A172 (cell line): ENCODE data around the gene PDE4D. TPM values are rescaled to one million over a fixed set of nuclear protein-coding genes. Genes with fewer than 3 reads are reported as not detected.
"Not testable (repeated sequence)": the region's sequence is repeated elsewhere in the genome, so short reads cannot be mapped to it uniquely, and the experiment has no call there.

Source experiments
- DNase-seq: peaks from one replicate; pipeline ENCODE4 v3.0.0-alpha.2; 2015; ENCODE audit warnings: low spot score
- total RNA-seq: library from RNA; depleted of rRNA; stranded (reverse); fragments of >200 nt; shearing (Covaris generic); gene quantifications from 2 replicates; pipeline ENCODE4 v1.2.3, GENCODE V29; 2014

The PDE4D gene
- total RNA-seq, 1 experiment from 2014 or later: 7.6 TPM

DNA sequence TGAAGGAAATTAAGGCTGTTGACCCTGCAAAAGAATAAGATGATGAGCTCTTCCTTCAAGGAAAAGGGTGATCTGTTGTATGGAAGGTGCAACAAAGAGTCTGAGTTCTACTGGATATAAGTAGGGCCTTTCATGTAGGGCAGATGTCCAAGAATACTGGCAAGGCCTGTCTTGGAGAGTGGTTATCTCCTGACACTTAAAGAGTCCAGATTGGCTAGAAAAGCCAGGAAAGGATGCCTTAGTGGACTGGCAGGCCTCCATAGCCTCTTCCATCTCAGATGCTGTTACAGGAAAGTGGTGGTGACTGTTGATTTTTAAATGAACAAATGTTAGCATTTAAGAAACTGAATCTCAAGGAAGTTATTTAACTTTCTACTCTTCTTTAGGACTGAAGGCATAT is 914.4 kb downstream of the PDE4D start:
- no peak for DNase-seq

DNA sequence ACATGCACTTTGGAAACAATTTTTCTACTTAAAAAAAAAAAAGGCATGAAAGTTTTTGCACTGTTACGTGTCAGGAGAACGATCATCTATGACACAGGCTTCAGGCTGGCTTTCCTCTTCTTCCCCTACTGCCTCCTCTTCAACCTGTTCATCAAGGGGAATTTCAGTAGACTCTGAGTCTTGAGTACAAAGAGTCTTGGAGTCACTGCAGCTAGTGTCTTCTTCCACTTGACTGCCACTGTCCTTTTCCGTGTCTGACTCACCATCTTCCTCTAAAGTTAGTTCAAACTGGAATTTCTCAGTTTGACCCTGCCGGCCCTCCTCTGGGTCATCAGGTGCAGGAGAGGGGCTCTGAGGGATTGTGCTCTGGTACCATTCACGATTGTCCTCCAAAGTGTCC is 918.9 kb downstream of the PDE4D start:
- no peak for DNase-seq

DNA sequence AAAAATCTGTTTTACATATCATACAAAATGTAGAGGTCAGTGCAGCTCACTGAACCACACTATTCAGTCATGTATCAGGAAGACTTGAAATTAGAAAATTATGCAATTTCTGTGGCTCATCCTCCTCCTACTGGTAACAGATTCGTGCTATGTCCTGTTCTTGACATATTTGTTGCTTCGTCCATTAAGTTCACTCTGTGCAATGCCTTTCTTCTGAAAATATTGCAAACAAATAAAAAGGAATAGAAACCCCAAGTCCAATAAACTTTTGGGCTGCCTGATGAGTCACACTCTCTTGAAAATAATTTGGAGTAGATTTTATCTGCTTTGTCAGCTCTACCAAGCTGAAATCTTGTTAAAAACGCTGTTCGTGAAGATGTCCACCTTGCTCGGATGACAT is 919.4 kb downstream of the PDE4D start:
- no peak for DNase-seq

DNA sequence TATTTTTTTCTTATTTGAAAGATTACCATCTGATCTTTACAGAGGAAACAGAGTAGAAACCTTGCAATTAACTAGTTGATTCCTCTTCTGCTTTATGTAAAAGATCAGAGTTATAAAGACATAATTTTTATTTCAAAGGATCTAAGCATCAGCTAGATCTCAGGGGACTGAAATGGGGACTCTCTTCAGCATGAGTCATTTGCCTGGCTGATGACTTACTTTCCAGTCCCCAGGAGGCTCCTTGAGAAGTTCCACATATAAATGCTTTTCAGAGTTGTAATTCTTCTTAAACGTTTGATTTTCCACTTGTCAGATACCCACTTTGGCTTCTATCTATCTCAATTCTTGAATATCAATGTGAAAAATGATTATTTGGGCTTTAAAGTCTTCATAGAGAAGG is 921.2 kb downstream of the PDE4D start:
- DNase-seq: no peak

DNA sequence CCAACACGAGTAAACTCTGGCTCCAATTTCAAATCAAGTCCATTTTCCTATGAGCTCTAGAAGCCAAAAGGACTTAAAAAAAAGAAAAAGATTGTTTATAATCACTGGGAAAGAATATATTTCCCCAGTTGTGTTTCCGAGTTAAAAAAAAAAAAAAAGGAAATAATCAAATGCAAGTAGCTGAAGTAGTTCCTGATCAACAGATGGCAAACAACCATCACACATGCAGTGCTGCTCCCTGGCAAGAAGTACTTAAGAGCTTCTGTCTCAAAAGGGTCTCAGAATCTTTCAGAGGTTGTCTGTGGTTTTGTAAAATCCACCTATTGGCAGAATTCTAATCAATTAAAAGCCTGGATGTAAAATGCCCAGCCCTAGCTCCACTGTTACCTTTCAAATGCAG is 922.8 kb downstream of the PDE4D start:
- no peak for DNase-seq

DNA sequence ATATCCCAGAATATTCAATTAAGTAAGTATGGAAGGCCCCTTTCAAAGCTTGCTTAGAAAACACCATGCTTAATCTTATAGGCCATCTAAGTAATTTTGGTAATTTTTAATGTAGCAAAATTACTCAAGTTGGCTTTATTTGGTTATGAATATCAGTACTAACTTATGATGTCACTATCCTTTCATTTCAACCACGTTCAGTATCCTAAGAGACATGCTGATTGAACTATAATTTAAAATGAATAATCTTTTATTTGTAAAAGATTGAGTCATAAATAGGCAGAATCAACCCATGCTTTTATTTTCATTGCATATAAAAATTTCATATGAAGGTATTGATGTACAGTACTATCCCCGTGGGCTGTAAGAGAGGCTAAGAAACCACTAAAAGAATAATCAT is 923.7 kb downstream of the PDE4D start:
- DNase-seq: no peak

DNA sequence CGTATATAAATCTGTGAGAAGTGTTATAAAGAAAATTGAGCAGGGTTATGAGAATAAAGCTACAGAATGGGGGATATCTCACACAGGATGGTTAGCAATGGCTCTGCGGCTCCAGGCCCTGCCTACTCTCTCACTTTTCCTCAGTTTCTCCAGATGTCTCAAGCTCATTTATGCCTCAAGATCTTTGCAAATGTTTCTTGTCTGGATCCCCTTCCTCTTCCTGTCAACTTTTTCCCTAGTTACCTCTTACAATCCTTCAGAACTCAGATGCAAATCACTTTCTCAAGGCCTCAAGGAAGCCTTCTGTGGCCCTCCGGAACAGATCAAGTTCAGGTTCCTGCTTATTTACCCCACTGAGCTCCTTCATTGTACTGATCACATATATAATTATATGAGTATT is 924.3 kb downstream of the PDE4D start:
- DNase-seq: no peak

DNA sequence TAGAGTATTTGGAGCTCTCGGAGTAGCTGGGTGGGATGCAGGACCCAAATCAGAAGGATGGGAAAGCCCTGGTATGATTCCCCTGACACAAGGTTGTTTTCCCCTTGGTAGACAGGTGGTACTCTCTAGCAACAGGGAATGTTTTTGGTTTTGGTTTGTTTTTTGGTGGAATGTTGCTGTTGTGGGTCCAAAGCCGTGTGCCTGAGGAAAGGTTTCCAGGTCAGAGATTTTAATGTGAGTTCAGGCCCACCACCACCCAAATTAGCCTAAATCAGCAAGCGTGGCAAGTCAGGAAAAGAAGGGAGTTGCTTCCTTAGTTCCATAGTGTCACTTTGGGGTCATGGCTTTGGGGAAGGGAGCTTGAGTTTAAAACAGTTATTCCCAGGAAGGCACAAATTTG is 925.2 kb downstream of the PDE4D start:
- DNase-seq: no peak

DNA sequence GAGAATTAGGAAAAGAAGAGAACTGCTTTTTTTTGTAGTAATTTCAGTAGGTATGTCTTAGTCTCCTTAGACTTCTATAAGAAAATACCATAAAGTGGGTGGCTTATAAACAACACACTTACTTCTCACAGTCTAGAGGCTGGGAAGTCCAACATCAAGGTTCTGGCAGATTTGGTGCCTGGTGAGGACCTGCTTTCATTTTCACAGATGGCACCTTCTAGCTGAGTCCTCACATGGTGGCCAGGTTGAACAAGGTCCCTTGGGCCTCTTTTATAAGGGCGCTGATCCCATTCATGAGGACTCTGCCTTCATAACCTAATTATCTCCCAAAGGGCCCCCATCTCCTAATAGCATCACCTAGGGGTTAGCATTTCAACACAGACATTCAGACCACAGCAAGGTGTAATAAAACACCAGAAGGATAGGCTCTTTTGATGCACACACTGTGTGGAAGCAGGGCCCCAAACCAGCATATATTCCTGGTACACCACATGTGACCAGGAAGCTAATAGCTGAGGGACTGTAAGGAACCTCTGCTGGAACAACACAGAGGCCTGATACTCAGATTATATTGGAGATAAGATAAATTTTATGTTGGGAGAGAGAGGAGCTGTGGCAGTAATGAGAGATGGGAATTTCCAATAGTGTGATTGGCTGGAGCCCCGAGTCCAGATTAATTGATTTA is 925.8 kb downstream of the PDE4D start:
- DNase-seq: no peak

DNA sequence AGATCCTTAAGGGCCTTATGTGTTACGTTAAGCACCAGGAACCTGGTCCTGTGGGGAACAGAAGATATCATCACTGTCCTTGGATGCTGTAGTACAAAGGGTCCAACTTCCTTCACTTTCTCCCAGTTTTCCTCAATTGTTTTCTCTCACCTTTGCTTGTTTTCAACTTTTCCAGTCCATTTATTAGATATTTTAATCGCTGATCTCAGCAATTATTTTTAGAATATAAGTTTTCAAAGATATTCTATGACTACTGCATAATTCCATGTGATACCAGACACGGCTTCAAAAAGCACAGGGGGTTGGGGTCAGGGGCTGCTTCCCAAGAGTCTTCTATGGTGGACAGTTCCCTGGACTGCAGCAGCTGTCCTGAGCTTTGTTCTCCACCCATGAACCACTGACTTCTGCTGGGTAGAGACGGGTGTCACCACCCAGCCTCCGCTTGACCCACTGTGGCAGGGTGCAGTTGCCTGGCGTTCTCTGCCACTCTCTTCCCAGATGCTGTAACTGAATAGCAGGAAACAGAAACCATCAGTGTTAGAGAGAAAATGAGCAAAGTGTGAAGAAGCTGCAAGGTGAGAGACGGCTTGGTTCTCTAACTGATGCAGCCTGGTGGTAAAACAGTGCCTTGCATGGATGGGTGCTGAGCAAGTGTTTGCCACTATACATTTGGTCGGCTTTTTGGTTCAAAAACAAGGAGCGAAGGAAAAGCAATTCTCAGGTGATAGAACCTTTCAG is 927.7 kb downstream of the PDE4D start:
- DNase-seq: no peak

DNA sequence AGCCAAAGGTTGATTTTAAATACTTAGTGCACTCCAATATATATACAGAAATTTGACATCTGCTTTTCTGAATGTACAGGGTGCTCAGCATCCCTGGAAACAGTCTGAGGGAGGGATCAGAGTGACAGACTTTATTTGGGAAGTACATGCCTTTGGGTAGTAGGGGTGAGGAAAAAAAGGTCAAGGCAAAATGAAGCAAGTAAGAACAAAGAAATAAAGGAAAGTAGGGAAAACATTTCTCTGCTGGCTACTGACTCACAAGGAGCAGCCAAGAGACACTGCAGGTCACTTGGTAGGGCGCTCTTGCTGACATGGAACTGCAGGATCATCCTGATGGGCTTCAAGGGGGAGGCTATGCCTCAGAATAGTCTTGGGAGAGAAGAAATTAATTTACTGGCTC is 929.7 kb downstream of the PDE4D start:
- no peak for DNase-seq

DNA sequence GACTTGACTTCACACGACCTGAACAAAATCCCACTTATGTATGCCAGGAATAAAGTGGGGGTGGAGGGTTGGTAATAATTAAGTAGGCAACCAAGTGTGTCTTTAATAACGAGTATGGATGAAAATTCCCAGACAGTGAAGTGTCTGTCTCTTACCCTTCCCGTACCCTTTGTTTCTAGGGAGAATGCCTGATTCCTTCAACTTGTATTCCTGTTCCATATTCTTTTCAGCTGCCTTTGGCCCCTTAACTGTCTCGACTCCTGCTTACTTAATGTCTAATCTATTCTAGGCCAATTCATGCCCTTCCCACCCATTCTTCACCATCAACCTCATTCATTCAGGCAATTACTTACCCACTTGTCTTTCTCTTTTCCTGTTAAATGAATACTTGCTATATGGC is 930.2 kb downstream of the PDE4D start:
- no peak for DNase-seq

DNA sequence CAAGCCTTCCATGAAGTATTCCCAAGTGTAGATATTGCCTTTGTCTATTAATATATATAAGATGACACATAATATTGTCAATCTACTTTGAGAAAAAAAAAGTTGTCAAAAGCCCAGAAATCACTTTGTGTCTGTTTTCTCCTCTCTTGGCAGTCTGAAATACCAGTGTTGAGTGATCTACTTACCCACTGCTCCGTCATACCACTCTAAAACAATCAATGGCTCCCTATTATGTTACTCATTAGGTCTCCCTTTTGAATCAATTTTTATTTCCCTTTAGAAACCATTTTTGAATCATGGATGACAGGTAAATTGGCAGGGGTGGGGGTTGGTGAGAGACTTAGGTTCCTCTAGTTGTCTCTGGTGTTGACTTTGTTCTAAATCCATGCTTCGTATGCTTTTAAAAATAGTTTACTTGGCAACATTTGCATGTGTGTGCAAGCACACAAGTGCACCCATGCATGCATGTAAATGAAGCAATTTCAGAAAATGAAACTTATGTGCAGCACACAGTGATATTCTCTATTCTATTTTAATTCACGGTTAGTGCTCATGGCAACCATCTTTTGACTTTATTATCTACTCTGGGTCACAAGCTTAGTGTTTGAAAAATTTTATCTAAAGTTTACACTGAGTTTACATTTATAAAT is 931.8 kb downstream of the PDE4D start:
- DNase-seq: no peak

DNA sequence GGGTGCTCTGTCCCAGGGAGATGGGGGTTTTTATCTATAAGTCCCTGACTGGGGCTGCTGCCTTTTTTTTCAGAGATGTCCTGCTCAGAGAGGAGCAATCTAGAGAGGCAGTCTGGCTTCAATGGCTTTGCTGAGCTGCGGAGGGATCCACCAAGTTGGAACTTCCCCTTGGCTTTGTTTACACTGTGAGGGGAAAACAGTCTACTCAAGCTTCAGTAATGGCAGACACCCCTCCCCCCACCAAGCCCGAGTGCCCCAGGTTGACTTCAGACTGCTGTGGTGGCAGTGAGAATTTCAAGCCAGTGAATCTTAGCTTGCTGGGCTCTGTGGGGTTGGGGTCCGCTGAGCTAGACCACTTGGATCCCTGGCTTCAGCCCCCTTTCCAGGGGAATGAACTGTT is 934.8 kb downstream of the PDE4D start:
- DNase-seq: no peak

DNA sequence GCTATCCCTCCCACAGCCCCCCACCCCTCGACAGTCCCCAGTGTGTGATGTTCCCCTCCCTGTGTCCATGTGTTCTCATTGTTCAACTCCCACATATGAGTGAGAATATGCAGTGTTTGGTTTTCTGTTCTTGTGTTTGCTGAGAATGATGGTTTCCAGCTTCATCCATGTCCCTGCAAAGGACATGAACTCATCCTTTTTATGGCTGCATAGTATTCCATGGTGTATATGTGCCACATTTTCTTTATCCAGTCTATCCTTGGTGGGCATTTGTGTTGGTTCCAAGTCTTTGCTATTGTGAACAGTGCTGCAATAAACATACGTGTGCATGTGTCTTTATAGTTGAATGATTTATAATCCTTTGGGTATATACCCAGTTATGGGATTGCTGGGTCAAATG is 940.3 kb downstream of the PDE4D start:
- not testable (repeated sequence) for DNase-seq

DNA sequence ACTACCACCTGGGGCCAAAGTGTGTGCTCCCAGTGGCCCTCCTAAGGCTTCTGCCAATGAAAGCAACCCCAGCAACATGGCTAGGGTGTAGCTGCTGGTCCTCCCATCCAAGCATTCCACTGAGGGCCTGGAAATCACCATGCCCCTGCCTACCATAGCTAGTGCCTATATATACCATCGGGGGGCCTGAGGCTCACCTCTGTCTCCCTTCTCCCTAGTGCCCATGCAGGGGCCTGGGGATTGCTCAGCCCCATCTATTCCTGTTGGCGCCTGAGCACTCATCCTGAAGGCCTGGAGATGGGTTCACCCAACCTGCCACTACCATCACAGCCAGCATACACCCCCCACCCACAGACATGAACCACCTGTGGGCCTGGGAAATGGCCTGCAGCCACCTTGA is 943.3 kb downstream of the PDE4D start:
- DNase-seq: no peak

DNA sequence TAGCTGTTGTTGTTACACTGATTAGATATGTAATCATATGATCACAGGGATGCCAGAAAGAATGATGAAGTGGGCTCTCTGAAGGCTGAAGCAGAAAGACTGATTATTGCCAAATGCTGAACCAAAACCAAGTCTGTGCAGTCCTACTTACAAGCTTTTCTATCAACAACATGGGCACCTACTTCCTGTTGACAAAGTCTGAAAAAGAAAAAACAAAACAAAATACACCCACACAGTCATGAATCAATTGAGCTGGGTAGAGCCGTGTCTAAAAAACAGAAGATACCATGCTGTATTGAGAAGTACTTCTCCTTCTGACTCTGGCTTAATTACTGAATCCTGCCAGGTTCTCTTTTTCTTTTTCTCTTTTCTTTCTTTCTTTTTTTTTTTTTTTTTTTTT is 947.3 kb downstream of the PDE4D start:
- no peak for DNase-seq

DNA sequence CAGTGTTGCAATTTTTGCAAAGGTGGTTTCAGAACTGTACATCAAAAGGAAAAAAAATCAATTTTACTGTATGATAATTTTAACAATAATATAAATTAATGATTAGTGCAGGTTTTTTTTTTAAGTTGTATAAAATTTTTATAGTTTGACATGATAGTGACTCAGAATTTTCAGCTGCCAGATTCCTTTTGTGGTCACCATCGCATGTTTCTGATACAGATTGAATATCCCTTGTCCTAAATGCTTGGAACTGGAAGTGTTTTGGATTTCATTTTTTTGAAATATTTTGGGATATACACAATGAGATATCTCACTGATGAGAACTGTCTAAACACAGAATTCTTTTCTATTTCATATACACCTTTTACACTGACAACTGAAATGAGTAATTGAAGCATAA is 949.3 kb downstream of the PDE4D start:
- DNase-seq: no peak

DNA sequence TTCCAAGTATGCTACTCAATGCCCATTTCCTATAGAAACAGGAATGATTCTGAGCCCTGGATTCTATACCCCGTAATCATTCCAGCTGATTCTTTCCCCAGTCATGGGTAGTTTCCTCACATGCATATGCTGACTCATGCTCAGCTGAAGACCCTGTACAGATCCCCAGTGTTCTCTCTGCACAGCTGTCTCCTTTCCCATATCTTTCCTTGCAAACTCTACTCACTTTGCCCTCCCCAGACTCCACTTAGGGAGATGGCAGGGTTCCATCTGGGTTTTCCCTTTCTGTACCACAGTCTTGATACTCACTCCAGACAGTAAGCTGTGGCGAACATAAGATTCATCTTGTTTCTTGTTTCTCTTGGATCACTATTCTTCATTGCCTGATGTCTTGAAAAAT is 953.1 kb downstream of the PDE4D start:
- no peak for DNase-seq

DNA sequence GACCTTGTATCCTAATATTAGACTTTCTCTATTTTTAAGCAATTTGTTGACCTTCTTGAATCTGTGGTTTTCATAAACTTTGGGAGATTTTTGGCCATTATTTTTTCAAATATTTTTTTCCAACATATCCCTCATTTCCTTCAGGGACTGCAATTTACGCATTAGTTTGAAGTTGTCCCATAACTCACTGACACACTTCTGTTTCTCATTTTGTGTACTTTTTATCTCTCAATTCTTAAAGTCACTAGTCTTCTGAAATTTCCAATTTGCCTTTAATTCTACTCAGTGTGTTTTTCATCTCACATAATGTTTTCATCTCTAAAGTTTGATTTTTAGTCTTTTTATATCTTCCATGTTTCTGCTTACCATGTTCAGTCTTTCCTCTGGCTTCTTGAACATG is 953.9 kb downstream of the PDE4D start:
- no peak for DNase-seq

DNA sequence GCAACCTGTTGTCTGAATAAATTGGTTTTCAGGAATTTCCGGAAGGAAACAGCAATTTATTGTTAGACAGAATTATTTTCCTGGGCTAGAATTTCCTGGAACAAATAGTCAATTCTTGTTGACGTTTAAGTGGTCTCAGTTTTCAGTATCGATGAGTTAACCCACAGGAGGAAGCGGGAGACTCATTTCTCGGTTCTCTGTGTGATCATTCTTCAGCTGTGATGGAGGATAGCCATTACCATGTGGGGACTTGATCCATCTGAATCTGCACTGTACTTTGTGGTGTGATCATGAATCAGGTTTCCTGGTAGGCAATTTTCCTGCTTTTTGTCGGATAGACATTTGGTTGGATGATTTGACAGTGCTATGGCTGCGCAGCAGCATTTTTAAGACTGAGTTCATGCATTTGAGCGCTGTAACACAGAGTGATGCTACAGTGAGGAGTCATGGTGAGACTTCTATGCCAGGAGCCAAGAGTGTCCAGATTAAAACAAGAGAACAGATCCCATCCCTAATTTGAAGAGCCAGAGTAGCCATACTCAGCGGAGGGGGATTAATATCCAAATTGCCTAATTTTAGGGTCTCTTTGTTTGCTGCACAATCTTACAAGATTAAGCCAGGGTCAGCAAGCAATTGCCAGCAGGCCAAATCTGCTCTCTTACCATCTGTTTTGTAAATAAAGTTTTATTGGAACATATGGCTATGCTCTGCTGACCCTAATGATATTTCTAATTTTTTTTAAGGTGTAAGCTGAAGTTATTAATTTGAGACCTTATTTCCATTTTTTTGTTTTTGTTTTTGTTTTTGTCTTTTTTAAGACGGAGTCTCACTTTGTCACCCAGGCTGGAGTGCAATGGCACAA is 954.7 kb downstream of the PDE4D start:
- no peak for DNase-seq

DNA sequence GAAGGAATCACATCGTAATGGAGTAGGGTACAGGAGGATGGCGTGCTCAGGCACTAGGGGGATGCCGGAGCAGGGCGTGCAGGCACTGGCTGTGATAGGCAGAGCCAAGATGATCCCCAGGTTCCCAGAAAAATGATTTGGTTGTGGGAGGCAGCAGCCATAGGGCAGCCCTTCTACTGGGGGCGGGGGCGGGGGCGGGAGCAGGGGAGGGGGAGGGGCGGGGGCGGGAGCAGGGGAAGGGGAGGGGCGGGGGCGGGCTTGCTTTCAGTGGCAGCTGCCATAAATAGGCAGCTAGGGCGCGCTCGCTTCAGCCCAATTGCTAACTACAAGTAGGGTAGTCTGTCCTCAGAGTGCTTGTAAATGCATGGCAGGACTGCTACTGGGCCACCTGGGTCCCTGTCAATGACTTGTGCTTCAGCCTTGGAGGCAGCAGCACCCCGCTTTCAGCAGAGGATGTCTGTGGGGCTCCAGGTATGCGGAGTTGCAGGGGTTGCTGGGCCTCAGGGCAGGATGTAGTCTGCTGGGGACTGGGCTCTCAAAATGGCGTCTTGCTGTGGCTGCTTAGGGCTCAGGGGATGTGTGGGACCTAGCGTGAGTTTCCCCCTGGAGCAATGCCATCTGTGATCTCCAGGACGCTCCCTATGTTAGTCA is 956.4 kb downstream of the PDE4D start:
- no peak for DNase-seq
